K562 (cell line): Measurements from ENCODE around the gene ST6GALNAC1. TPM values are rescaled to one million over a fixed set of nuclear protein-coding genes. Genes with fewer than 3 reads are reported as not detected.

Experiments
- CBX3 ChIP-seq, 2 experiments: IDR thresholded peaks; 1 replicate in 1 of 2; 2 replicates in 1 of 2; pipeline ENCODE4 v1.6.1; 2012; ENCODE audit warnings: inconsistent platforms in 2 of 2, low read length in 2 of 2, borderline replicate concordance in 1 of 2, control low read depth in 1 of 2
- CREB5 ChIP-seq: fragments of 250-450 bp; sonication (Bioruptor Pico); IDR thresholded peaks from 2 replicates; pipeline ENCODE4 v1.5.0; 2020; ENCODE audit warnings: mild to moderate bottlenecking
- ELF4 ChIP-seq: fragments of 450-650 bp; formaldehyde crosslinking; IDR thresholded peaks from 2 replicates; pipeline ENCODE4 v1.4.0; 2022; ENCODE audit warnings: missing genetic modification characterization
- EZH2 ChIP-seq: IDR thresholded peaks from 2 replicates; pipeline ENCODE4 v1.6.1; 2012; ENCODE audit warnings: low read depth, mild to moderate bottlenecking, inconsistent platforms, low read length, borderline replicate concordance
- GTF3C2 ChIP-seq: IDR thresholded peaks from 3 replicates; pipeline ENCODE4 v1.6.1; 2011; ENCODE audit warnings: borderline replicate concordance, mild to moderate bottlenecking, moderate library complexity; ENCODE audit not compliant: insufficient read length; ENCODE audit errors: extremely low read depth
- HSF4 ChIP-seq: fragments of 250-450 bp; sonication (Bioruptor Pico); IDR thresholded peaks from 2 replicates; pipeline ENCODE4 v2.1.2; 2022; ENCODE audit warnings: mild to moderate bottlenecking, moderate library complexity, borderline replicate concordance
- KAT7 ChIP-seq: sonication (generic); formaldehyde crosslinking; IDR thresholded peaks from 2 replicates; pipeline ENCODE4 v1.8.0; 2022; ENCODE audit warnings: missing genetic modification reagents, mild to moderate bottlenecking, borderline replicate concordance
- KAT8 ChIP-seq: fragments of 450-650 bp; IDR thresholded peaks from 2 replicates; pipeline ENCODE4 v1.6.1; 2016; ENCODE audit warnings: low read depth, mild to moderate bottlenecking
- MCM5 ChIP-seq: fragments of 450-650 bp; IDR thresholded peaks from 2 replicates; pipeline ENCODE4 v1.6.1; 2016; ENCODE audit warnings: low read depth
- NCOR1 ChIP-seq: fragments of 450-650 bp; IDR thresholded peaks from 2 replicates; pipeline ENCODE4 v1.6.1; 2016; ENCODE audit warnings: mild to moderate bottlenecking, moderate library complexity
- NFXL1 ChIP-seq: fragments of 450-650 bp; formaldehyde crosslinking; IDR thresholded peaks from 2 replicates; pipeline ENCODE4 v1.4.0; 2021; ENCODE audit warnings: mild to moderate bottlenecking
- RBM34 ChIP-seq: fragments of 200-400 bp; formaldehyde crosslinking; IDR thresholded peaks from 2 replicates; pipeline ENCODE4 v1.6.1; 2018; ENCODE audit warnings: low read length, borderline replicate concordance; ENCODE audit not compliant: insufficient read depth
- RFX7 ChIP-seq: fragments of 250-450 bp; sonication (Bioruptor Pico); IDR thresholded peaks from 2 replicates; pipeline ENCODE4 v1.5.1; 2021; ENCODE audit warnings: mild to moderate bottlenecking
- SAP30 ChIP-seq: fragments of 200-600 bp; sonication (generic); IDR thresholded peaks from 2 replicates; pipeline ENCODE4 v1.6.1; 2012; ENCODE audit warnings: borderline replicate concordance, low read depth, mild to moderate bottlenecking, moderate library complexity, low read length, control low read depth, inconsistent platforms; ENCODE audit not compliant: insufficient read depth, poor library complexity, severe bottlenecking
- SIN3A ChIP-seq, 2 experiments: fragments of 150-350 bp in 1 of 2; IDR thresholded peaks; 2 replicates each; pipeline ENCODE4 v1.6.1; 2011 to 2016; ENCODE audit warnings: borderline replicate concordance in 2 of 2, low read depth in 2 of 2, low read length in 2 of 2, mild to moderate bottlenecking in 2 of 2, moderate library complexity in 2 of 2; ENCODE audit not compliant: control insufficient read depth in 1 of 2
- SRSF7 ChIP-seq: fragments of 200-400 bp; formaldehyde crosslinking; optimal IDR thresholded peaks from 2 replicates; pipeline ENCODE3; 2017; ENCODE audit warnings: mild to moderate bottlenecking, low read depth, low read length
- VEZF1 ChIP-seq: fragments of 200-800 bp; sonication (Bioruptor generic); IDR thresholded peaks from 2 replicates; pipeline ENCODE4 v1.6.1; 2017; ENCODE audit warnings: missing genetic modification characterization, missing compliant biosample characterization
- XRCC4 ChIP-seq: IDR thresholded peaks from one replicate; pipeline ENCODE4 v1.6.1; 2011; ENCODE audit not compliant: insufficient read depth, insufficient read length; ENCODE audit errors: extremely low read depth
- ZEB2 ChIP-seq: fragments of 450-650 bp; IDR thresholded peaks from 2 replicates; pipeline ENCODE4 v1.6.1; 2016
- ZNF311 ChIP-seq: fragments of 250-450 bp; sonication (Bioruptor Pico); IDR thresholded peaks from 2 replicates; pipeline ENCODE4 v1.4.0; 2020; ENCODE audit warnings: mild to moderate bottlenecking, moderate library complexity
- ZNF347 ChIP-seq: fragments of 450-650 bp; formaldehyde crosslinking; IDR thresholded peaks from 2 replicates; pipeline ENCODE4 v1.4.0; 2020; ENCODE audit warnings: low read depth, mild to moderate bottlenecking, moderate library complexity
- ZNF436 ChIP-seq: fragments of 250-450, 450-650 bp; sonication (Bioruptor Pico); formaldehyde crosslinking; IDR thresholded peaks from 2 replicates; pipeline ENCODE4 v1.7.0; 2020; ENCODE audit warnings: mild to moderate bottlenecking
- polyA plus RNA-seq, 8 experiments: library from polyadenylated mRNA; depleted of rRNA in 4 of 8; stranded (reverse) in 5 of 8; unstranded in 3 of 8; fragments of >200 nt; fragmentation: Nextera tagmentation in 2 of 8; fragmentation: Illumina TruSeq in 1 of 8; extraction: Ambion mirVana in 2 of 8; extraction: Trizol in 1 of 8; gene quantifications; 2 replicates each; pipeline versions ENCODE4 v1.2.1 to v1.2.3, GENCODE V29; 2011 to 2014; ENCODE audit warnings: inconsistent platforms in 1 of 8, missing spikeins in 1 of 8
- total RNA-seq, 7 experiments: library from RNA; depleted of rRNA in 6 of 7; stranded (reverse); fragments of >200 nt in 6 of 7; fragmentation: Illumina TruSeq in 2 of 7; extraction: Trizol in 2 of 7; gene quantifications; 2 replicates each; pipeline versions ENCODE4 v1.2.1 to v1.2.3, GENCODE V29; 2011 to 2021; ENCODE audit warnings: low replicate concordance in 1 of 7

ST6GALNAC1 gene
- total and polyA plus RNA-seq, 9 of the 15 experiments (the other 6 are each of a cell fraction or from before 2014, with no cell fraction given) = 20.6 to 68.4 (median 50.5) TPM

GRCh38 chr17:76643553-76644148 lies at the start of gene ST6GALNAC1 (continued):
- peak; percentile 13; the same call in 1 of the 2 replicates for TF ChIP-seq KAT8
- TF ChIP-seq NFXL1 (CRISPR knock-in tag) = no peak
- TF ChIP-seq VEZF1 (CRISPR knock-in tag) = peak; percentile 38; the same call in 1 of the 2 replicates
- no peak for TF ChIP-seq SRSF7
- TF ChIP-seq EZH2 = no peak
- TF ChIP-seq ZNF347 (CRISPR knock-in tag) = no peak
- TF ChIP-seq RFX7 (CRISPR knock-in tag) = no peak
- TF ChIP-seq HSF4 = no peak
- TF ChIP-seq MCM5 = no peak
- TF ChIP-seq NCOR1 = peak; percentile 47; the same call in 1 of the 2 replicates
- no peak for TF ChIP-seq RBM34
- TF ChIP-seq CREB5 (CRISPR knock-in tag) = no peak
- peak in 1 of 2 experiments; percentile 87; a peak in 1 of 3 replicates for TF ChIP-seq CBX3 (IDR thresholded peaks at IDR 0.05; ENCODE audit: borderline replicate concordance in 1 of 2, low read length in 2 of 2)
- TF ChIP-seq ZEB2 = peak; percentile 63; the same call in 1 of the 2 replicates
- TF ChIP-seq SIN3A (IDR thresholded peaks at IDR 0.05; ENCODE audit: borderline replicate concordance in 2 of 2, control insufficient read depth in 1 of 2, low read depth in 2 of 2, low read length in 2 of 2) = peak in 1 of 2 experiments; percentile 46; a peak in 2 of 4 replicates
- TF ChIP-seq ELF4 = no peak
- TF ChIP-seq ZNF436 (CRISPR knock-in tag) = no peak
- TF ChIP-seq XRCC4 = no peak
- TF ChIP-seq SAP30 = peak; percentile 46
- TF ChIP-seq KAT7 (CRISPR knock-in tag) = no peak
- no peak for TF ChIP-seq GTF3C2
- peak; percentile 67; the same call in 1 of the 2 replicates for TF ChIP-seq ZNF311 (CRISPR knock-in tag)
